HepG2 (cell line): ENCODE results near the gene CRHR1. TPM values are rescaled to one million over a fixed set of nuclear protein-coding genes. Genes with fewer than 3 reads are reported as not detected.

Experiments
- CC2D1A ChIP-seq: sonication (generic); formaldehyde crosslinking; IDR thresholded peaks from 2 replicates; pipeline ENCODE4 v1.8.1; 2023; ENCODE audit warnings: mild to moderate bottlenecking, missing genetic modification reagents
- KAT7 ChIP-seq: IDR thresholded peaks from 2 replicates; pipeline ENCODE4 v1.6.1; 2018; ENCODE audit warnings: borderline replicate concordance, missing compliant biosample characterization
- MIER2 ChIP-seq: IDR thresholded peaks from 2 replicates; pipeline ENCODE4 v1.6.1; 2016; ENCODE audit warnings: missing biosample characterization, missing genetic modification reagents
- MIER3 ChIP-seq: IDR thresholded peaks from 2 replicates; pipeline ENCODE4 v1.6.1; 2016; ENCODE audit warnings: missing compliant biosample characterization, borderline replicate concordance
- NBN ChIP-seq: fragments of 450-650 bp; conservative IDR thresholded peaks from 2 replicates; pipeline ENCODE4 v1.6.1; 2017
- NFE2L1 ChIP-seq: sonication (generic); formaldehyde crosslinking; IDR thresholded peaks from 2 replicates; pipeline ENCODE4 v1.4.0; 2020; ENCODE audit warnings: missing genetic modification reagents, mild to moderate bottlenecking, borderline replicate concordance
- NFKB2 ChIP-seq: sonication (generic); formaldehyde crosslinking; IDR thresholded peaks from 2 replicates; pipeline ENCODE4 v1.4.0; 2020; ENCODE audit warnings: missing genetic modification reagents, borderline replicate concordance
- POLR2A ChIP-seq, 2 experiments: IDR thresholded peaks; 2 replicates each; pipeline ENCODE4 v1.6.1; 2011; ENCODE audit warnings: low read depth in 2 of 2, low read length in 2 of 2, mild to moderate bottlenecking in 1 of 2, moderate library complexity in 1 of 2; ENCODE audit not compliant: insufficient read depth in 1 of 2
- SATB2 ChIP-seq: sonication (generic); formaldehyde crosslinking; IDR thresholded peaks from 2 replicates; pipeline ENCODE4 v1.5.0; 2020; ENCODE audit warnings: missing genetic modification reagents
- SMYD3 ChIP-seq: sonication (generic); formaldehyde crosslinking; IDR thresholded peaks from 2 replicates; pipeline ENCODE4 v1.8.1; 2023; ENCODE audit warnings: mild to moderate bottlenecking, missing genetic modification reagents
- TFAP4 ChIP-seq: sonication (generic); IDR thresholded peaks from 2 replicates; pipeline ENCODE4 v1.6.1; 2016; ENCODE audit warnings: low read depth, borderline replicate concordance
- THAP7 ChIP-seq: sonication (generic); formaldehyde crosslinking; IDR thresholded peaks from 2 replicates; pipeline ENCODE4 v1.8.1; 2023; ENCODE audit warnings: mild to moderate bottlenecking, missing genetic modification reagents
- ZFYVE20 ChIP-seq: sonication (generic); formaldehyde crosslinking; IDR thresholded peaks from 2 replicates; pipeline ENCODE4 v1.8.0; 2023; ENCODE audit warnings: low read depth, mild to moderate bottlenecking, moderate library complexity, missing genetic modification reagents, borderline replicate concordance
- ZMYM4 ChIP-seq: sonication (generic); formaldehyde crosslinking; IDR thresholded peaks from 2 replicates; pipeline ENCODE4 v1.8.1; 2023; ENCODE audit warnings: mild to moderate bottlenecking, missing genetic modification reagents
- ZNF546 ChIP-seq: sonication (generic); formaldehyde crosslinking; conservative IDR thresholded peaks from 2 replicates; pipeline ENCODE4 v1.8.1; 2023; ENCODE audit warnings: mild to moderate bottlenecking, missing genetic modification reagents
- ZNF674 ChIP-seq: sonication (generic); formaldehyde crosslinking; IDR thresholded peaks from 2 replicates; pipeline ENCODE4 v1.5.0; 2020; ENCODE audit warnings: low read depth, mild to moderate bottlenecking, missing genetic modification reagents
- ZNF737 ChIP-seq: sonication (generic); formaldehyde crosslinking; IDR thresholded peaks from 2 replicates; pipeline ENCODE4 v1.5.0; 2020; ENCODE audit warnings: missing genetic modification reagents, mild to moderate bottlenecking, borderline replicate concordance
- ZNF792 ChIP-seq: IDR thresholded peaks from 2 replicates; pipeline ENCODE4 v1.6.1; 2016
- polyA plus RNA-seq, 8 experiments: library from polyadenylated mRNA; depleted of rRNA in 3 of 8; stranded (reverse) in 7 of 8; unstranded in 1 of 8; fragments of >200 nt; fragmentation: Illumina TruSeq in 4 of 8; extraction: Trizol in 4 of 8; gene quantifications; 2 replicates each; pipeline versions ENCODE4 v1.2.1 to v1.2.3, GENCODE V29; 2011 to 2016; ENCODE audit warnings: low read depth in 4 of 8, missing spikeins in 1 of 8, mixed read lengths in 1 of 8; ENCODE audit not compliant: insufficient read depth in 1 of 8
- total RNA-seq, 5 experiments: library from RNA; depleted of rRNA; stranded (reverse); fragments of >200 nt; fragmentation: Illumina TruSeq; extraction: Trizol; gene quantifications; 2 replicates each; pipeline ENCODE4 v1.2.3, GENCODE V29; 2016; ENCODE audit warnings: low read depth in 1 of 5
- TF ChIP-seq, protein P1 (sequence below): sonication (generic); formaldehyde crosslinking; IDR thresholded peaks from 2 replicates; pipeline ENCODE4 v1.4.0; 2020; ENCODE audit warnings: mild to moderate bottlenecking, missing genetic modification reagents
- TF ChIP-seq, protein P2 (sequence below): sonication (generic); formaldehyde crosslinking; IDR thresholded peaks from 2 replicates; pipeline ENCODE4 v1.4.0; 2020; ENCODE audit warnings: mild to moderate bottlenecking, low read depth, missing genetic modification reagents
- TF ChIP-seq, protein P3 (sequence below): IDR thresholded peaks from 2 replicates; pipeline ENCODE4 v1.6.1; 2016; ENCODE audit warnings: low read depth

CRHR1 gene
- total and polyA plus RNA-seq, 2 of the 13 experiments (the other 11 are each of a cell fraction or from before 2014, with no cell fraction given), result not detected

DNA sequence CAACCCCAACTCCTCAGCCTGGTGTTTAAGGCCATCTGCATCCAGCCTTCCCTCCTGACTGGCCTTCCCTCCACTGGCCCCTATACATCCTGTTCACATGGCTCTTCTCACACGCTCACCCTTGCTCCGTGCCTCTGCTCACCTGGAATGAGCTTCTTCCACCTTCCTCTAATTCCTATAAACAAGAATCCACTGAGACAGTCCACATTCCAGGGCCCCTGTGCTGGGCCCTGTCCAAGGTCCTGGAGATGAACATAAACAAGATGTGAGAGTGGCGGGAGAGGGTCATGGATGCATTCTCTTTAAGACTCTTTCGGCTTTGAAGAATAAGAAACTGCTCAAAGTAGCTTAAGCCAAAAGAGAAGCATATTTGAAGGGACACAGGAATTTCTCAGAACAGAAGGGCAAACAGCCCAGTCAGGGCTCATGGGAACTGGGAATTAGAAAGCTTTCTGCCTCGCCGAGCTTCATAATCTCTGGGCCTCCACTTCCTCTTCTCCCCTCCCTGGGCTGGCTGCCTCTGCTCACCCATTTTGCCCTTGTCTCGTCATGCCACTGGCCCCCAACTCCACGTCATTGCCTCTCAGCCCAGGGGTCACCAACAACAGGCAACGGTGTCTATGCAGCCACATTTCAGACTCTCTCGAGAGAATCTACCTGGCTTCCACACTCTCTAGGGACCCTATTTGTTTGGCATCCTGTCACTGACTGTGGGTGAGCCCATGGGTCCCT is 74.0 kb downstream of the CRHR1 start (continued):
- no peak for TF ChIP-seq NFE2L1 (CRISPR knock-in tag)
- no peak for TF ChIP-seq NBN
- TF ChIP-seq MIER3 (CRISPR knock-in tag), result no peak; the same call in 1 of the 2 replicates
- 0 out of 2 replicates have a peak, but pooled peaks have one; percentile 51 for TF ChIP-seq ZNF737 (CRISPR knock-in tag)
- TF ChIP-seq ZMYM4 (CRISPR knock-in tag), result no peak; the same call in 1 of the 2 replicates
- no peak for TF ChIP-seq NFKB2 (CRISPR knock-in tag)
- no peak for TF ChIP-seq CC2D1A (CRISPR knock-in tag)
- no peak for TF ChIP-seq KAT7 (CRISPR knock-in tag)
- no peak for TF ChIP-seq THAP7
- TF ChIP-seq, protein P1, sequence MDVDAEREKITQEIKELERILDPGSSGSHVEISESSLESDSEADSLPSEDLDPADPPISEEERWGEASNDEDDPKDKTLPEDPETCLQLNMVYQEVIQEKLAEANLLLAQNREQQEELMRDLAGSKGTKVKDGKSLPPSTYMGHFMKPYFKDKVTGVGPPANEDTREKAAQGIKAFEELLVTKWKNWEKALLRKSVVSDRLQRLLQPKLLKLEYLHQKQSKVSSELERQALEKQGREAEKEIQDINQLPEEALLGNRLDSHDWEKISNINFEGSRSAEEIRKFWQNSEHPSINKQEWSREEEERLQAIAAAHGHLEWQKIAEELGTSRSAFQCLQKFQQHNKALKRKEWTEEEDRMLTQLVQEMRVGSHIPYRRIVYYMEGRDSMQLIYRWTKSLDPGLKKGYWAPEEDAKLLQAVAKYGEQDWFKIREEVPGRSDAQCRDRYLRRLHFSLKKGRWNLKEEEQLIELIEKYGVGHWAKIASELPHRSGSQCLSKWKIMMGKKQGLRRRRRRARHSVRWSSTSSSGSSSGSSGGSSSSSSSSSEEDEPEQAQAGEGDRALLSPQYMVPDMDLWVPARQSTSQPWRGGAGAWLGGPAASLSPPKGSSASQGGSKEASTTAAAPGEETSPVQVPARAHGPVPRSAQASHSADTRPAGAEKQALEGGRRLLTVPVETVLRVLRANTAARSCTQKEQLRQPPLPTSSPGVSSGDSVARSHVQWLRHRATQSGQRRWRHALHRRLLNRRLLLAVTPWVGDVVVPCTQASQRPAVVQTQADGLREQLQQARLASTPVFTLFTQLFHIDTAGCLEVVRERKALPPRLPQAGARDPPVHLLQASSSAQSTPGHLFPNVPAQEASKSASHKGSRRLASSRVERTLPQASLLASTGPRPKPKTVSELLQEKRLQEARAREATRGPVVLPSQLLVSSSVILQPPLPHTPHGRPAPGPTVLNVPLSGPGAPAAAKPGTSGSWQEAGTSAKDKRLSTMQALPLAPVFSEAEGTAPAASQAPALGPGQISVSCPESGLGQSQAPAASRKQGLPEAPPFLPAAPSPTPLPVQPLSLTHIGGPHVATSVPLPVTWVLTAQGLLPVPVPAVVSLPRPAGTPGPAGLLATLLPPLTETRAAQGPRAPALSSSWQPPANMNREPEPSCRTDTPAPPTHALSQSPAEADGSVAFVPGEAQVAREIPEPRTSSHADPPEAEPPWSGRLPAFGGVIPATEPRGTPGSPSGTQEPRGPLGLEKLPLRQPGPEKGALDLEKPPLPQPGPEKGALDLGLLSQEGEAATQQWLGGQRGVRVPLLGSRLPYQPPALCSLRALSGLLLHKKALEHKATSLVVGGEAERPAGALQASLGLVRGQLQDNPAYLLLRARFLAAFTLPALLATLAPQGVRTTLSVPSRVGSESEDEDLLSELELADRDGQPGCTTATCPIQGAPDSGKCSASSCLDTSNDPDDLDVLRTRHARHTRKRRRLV (CRISPR knock-in tag), result no peak
- 0 out of 2 replicates have a peak, but pooled peaks have one; percentile 80 for TF ChIP-seq ZNF792 (CRISPR knock-in tag)
- no peak for TF ChIP-seq ZFYVE20 (CRISPR knock-in tag)
- TF ChIP-seq TFAP4, result no peak
- TF ChIP-seq, protein P2, sequence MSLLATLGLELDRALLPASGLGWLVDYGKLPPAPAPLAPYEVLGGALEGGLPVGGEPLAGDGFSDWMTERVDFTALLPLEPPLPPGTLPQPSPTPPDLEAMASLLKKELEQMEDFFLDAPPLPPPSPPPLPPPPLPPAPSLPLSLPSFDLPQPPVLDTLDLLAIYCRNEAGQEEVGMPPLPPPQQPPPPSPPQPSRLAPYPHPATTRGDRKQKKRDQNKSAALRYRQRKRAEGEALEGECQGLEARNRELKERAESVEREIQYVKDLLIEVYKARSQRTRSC (CRISPR knock-in tag), result no peak
- no peak for TF ChIP-seq POLR2A (IDR thresholded peaks at IDR 0.05; ENCODE audit: insufficient read depth in 1 of 2, low read depth in 2 of 2, low read length in 2 of 2)
- no peak for TF ChIP-seq ZNF674
- TF ChIP-seq SMYD3, result no peak
- peak; percentile 99 for TF ChIP-seq MIER2 (CRISPR knock-in tag)
- no peak for TF ChIP-seq ZNF546 (CRISPR knock-in tag)
- TF ChIP-seq, protein P3, sequence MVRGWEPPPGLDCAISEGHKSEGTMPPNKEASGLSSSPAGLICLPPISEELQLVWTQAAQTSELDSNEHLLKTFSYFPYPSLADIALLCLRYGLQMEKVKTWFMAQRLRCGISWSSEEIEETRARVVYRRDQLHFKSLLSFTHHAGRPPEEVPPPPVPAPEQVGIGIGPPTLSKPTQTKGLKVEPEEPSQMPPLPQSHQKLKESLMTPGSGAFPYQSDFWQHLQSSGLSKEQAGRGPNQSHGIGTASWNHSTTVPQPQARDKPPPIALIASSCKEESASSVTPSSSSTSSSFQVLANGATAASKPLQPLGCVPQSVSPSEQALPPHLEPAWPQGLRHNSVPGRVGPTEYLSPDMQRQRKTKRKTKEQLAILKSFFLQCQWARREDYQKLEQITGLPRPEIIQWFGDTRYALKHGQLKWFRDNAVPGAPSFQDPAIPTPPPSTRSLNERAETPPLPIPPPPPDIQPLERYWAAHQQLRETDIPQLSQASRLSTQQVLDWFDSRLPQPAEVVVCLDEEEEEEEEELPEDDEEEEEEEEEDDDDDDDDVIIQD, result 0 out of 2 replicates have a peak, but pooled peaks have one; percentile 35
- peak; percentile 92; the same call in 1 of the 2 replicates for TF ChIP-seq SATB2 (CRISPR knock-in tag)
